ENCODE measurements around the gene ZNF28.

- no peak for TF ChIP-seq CTCF (IDR thresholded peaks at IDR 0.05)
- TF ChIP-seq POLR2A (IDR thresholded peaks at IDR 0.05): no peak
Observed at GRCh38 chr19:52789440-52789839, 32.0 kb downstream of the ZNF28 start.

Measured in Peyer's patch (tissue), 4 donors.